Measurements from ENCODE around the gene EPHB2. TPM values are rescaled to one million over a fixed set of nuclear protein-coding genes. Genes with fewer than 3 reads are reported as not detected.

The EPHB2 gene
- total RNA-seq, 4 donors from 2014 or later: 7.5 to 27.3 (median 23.8) TPM

GRCh38 chr1:22915816-22916470 is 205.3 kb downstream of the EPHB2 start:
- Histone ChIP-seq H3K27me3 (no peaks in the 10 kb centered on the region), H3K36me3 (no peaks in the 10 kb centered on the region), H3K27ac (no peak overlapping the region), H3K4me3 (replicated peaks in 1 of 3) (no peak overlapping the region), H3K9me3 (no peaks in the 10 kb centered on the region), H3K4me1 (no peaks in the 10 kb centered on the region)
- no peak for DNase-seq
- TF ChIP-seq POLR2A (IDR thresholded peaks at IDR 0.05) (no peak), CTCF (IDR thresholded peaks at IDR 0.05) (no peak)
- 72 to 84% methylated on average over 8 to 12 of the region's 15 CpGs for WGBS, 2 donors
- intact Hi-C loops (cut with DNase I): no loop called here

GRCh38 chr1:22916471-22916820 is 205.8 kb downstream of the EPHB2 start:
- DNase-seq: peak; percentile 33 to 35
- no peak overlapping the region for H3K4me3 ChIP-seq (replicated peaks in 1 of 3)
- H3K4me1 ChIP-seq: no peaks in the 10 kb centered on the region
- no peaks in the 10 kb centered on the region for H3K27me3 ChIP-seq
- H3K9me3 ChIP-seq: no peaks in the 10 kb centered on the region
- WGBS, 2 donors: 59 to 65% methylated on average over 5 of the region's 12 CpGs
- H3K27ac ChIP-seq: no peak overlapping the region
- intact Hi-C loops (cut with DNase I): no loop called here
- no peaks in the 10 kb centered on the region for H3K36me3 ChIP-seq
- TF ChIP-seq POLR2A (IDR thresholded peaks at IDR 0.05) (no peak), CTCF (IDR thresholded peaks at IDR 0.05) (no peak)

- H3K27me3 ChIP-seq: no peaks in the 10 kb centered on the region
- TF ChIP-seq POLR2A (IDR thresholded peaks at IDR 0.05) (no peak), CTCF (IDR thresholded peaks at IDR 0.05) (no peak)
- no peak for DNase-seq
- H3K4me3 ChIP-seq (replicated peaks in 1 of 3): no peak overlapping the region
- H3K9me3 ChIP-seq: no peaks in the 10 kb centered on the region
- intact Hi-C loops (cut with DNase I): no loop called here
- WGBS, 2 donors: 87 to 95% methylated on average over 5 of the region's 5 CpGs
- no peak overlapping the region for H3K27ac ChIP-seq
- no peaks in the 10 kb centered on the region for H3K36me3 ChIP-seq
- H3K4me1 ChIP-seq: no peaks in the 10 kb centered on the region
Observed at GRCh38 chr1:22917989-22918388, 207.3 kb downstream of the EPHB2 start.

- Histone ChIP-seq H3K27ac (no peak overlapping the region), H3K36me3 (no peaks in the 10 kb centered on the region), H3K4me1 (no peaks in the 10 kb centered on the region), H3K4me3 (replicated peaks in 1 of 3) (no peak overlapping the region), H3K27me3 (no peaks in the 10 kb centered on the region), H3K9me3 (no peaks in the 10 kb centered on the region)
- 84 to 90% methylated on average over 4 of the region's 4 CpGs for WGBS, 2 donors
- no peak for DNase-seq
- intact Hi-C loops (cut with DNase I): no loop called here
- TF ChIP-seq CTCF (IDR thresholded peaks at IDR 0.05) (no peak), POLR2A (IDR thresholded peaks at IDR 0.05) (no peak)
Observed at GRCh38 chr1:22918644-22919043, 208.0 kb downstream of the EPHB2 start.

- no peaks in the 10 kb centered on the region for H3K4me1 ChIP-seq
- TF ChIP-seq POLR2A (IDR thresholded peaks at IDR 0.05) (no peak), CTCF (IDR thresholded peaks at IDR 0.05) (no peak)
- no peaks in the 10 kb centered on the region for H3K36me3 ChIP-seq
- 68 to 74% methylated on average over 8 of the region's 8 CpGs for WGBS, 2 donors
- no peak overlapping the region for H3K27ac ChIP-seq
- no peak overlapping the region for H3K4me3 ChIP-seq (replicated peaks in 1 of 3)
- H3K9me3 ChIP-seq: no peaks in the 10 kb centered on the region
- no peak for DNase-seq
- H3K27me3 ChIP-seq: no peaks in the 10 kb centered on the region
- intact Hi-C loops (cut with DNase I): no loop called here
Observed at GRCh38 chr1:22919341-22920025, 208.8 kb downstream of the EPHB2 start.
